ENCODE measurements around the gene P2RY10.

GRCh38 chrX:78944351-78944750, 840 bp upstream of the P2RY10 start:
- TF ChIP-seq EP300 (IDR thresholded peaks at IDR 0.05; ENCODE audit: borderline replicate concordance) (no peak), YY1 (IDR thresholded peaks at IDR 0.05; ENCODE audit: low read depth) (no peak), TAF1 (IDR thresholded peaks at IDR 0.05; ENCODE audit: low read depth) (no peak)
- TF ChIP-seq, protein P1, sequence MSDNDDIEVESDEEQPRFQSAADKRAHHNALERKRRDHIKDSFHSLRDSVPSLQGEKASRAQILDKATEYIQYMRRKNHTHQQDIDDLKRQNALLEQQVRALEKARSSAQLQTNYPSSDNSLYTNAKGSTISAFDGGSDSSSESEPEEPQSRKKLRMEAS (IDR thresholded peaks at IDR 0.05): no peak

Data from Ishikawa (cell line).